ENCODE data around the gene NFYB. TPM values are rescaled to one million over a fixed set of nuclear protein-coding genes. Genes with fewer than 3 reads are reported as not detected.

NFYB gene
- total RNA-seq, 1 donor, result 25.7 TPM

GRCh38 chr12:104137001-104137901 lies 759 bp downstream of the NFYB start:
- DNase-seq (ENCODE audit: insufficient read length, low spot score, missing footprints), result peak; percentile 93
- peaks cover 2% of the 10 kb centered on the region for H4K20me1 ChIP-seq (ENCODE audit: insufficient read depth, low read length)
- peak overlapping the region; percentile 57 for H2AFZ ChIP-seq (ENCODE audit: low read length)
- H3K27ac ChIP-seq (ENCODE audit: low read depth, low read length), result peak overlapping the region; percentile 62
- H3K4me2 ChIP-seq (ENCODE audit: insufficient read depth, low read length), result peak overlapping the region; percentile 94
- no peak for TF ChIP-seq CTCF (IDR thresholded peaks at IDR 0.05; ENCODE audit: extremely low read depth, low read depth, low read length)
- peaks cover 15% of the 10 kb centered on the region for H3K36me3 ChIP-seq (ENCODE audit: insufficient read depth, low read length)
- peak overlapping the region; percentile 82 for H3K4me3 ChIP-seq (ENCODE audit: insufficient read depth, low read length)
- no peaks in the 10 kb centered on the region for H3K27me3 ChIP-seq (ENCODE audit: insufficient read depth, low read length)
- H3K79me2 ChIP-seq (ENCODE audit: insufficient read depth, low read length), result peaks cover 46% of the 10 kb centered on the region
- H3K4me1 ChIP-seq (ENCODE audit: insufficient read depth, low read length), result peaks cover 35% of the 10 kb centered on the region
- H3K9me3 ChIP-seq (ENCODE audit: low read depth, low read length), result no peaks in the 10 kb centered on the region

- DNase-seq (ENCODE audit: insufficient read length, low spot score, missing footprints), result peak; percentile 79
- peaks cover 22% of the 10 kb centered on the region for H3K36me3 ChIP-seq (ENCODE audit: insufficient read depth, low read length)
- peak overlapping the region; percentile 82 for H3K4me3 ChIP-seq (ENCODE audit: insufficient read depth, low read length)
- H3K9me3 ChIP-seq (ENCODE audit: low read depth, low read length), result no peaks in the 10 kb centered on the region
- TF ChIP-seq CTCF (IDR thresholded peaks at IDR 0.05; ENCODE audit: extremely low read depth, low read depth, low read length), result no peak
- H2AFZ ChIP-seq (ENCODE audit: low read length), result no peak overlapping the region
- H4K20me1 ChIP-seq (ENCODE audit: insufficient read depth, low read length), result peaks cover 2% of the 10 kb centered on the region
- H3K4me1 ChIP-seq (ENCODE audit: insufficient read depth, low read length), result peaks cover 35% of the 10 kb centered on the region
- H3K27ac ChIP-seq (ENCODE audit: low read depth, low read length), result peak overlapping the region; percentile 62
- H3K79me2 ChIP-seq (ENCODE audit: insufficient read depth, low read length), result peaks cover 52% of the 10 kb centered on the region
- H3K4me2 ChIP-seq (ENCODE audit: insufficient read depth, low read length), result peak overlapping the region; percentile 94
- H3K27me3 ChIP-seq (ENCODE audit: insufficient read depth, low read length), result no peaks in the 10 kb centered on the region
Observed at GRCh38 chr12:104136577-104136976, 1.4 kb downstream of the NFYB start.

GRCh38 chr12:104134882-104135281 lies 3.1 kb downstream of the NFYB start:
- Histone ChIP-seq H3K4me1 (ENCODE audit: insufficient read depth, low read length) (peaks cover 41% of the 10 kb centered on the region), H3K27me3 (ENCODE audit: insufficient read depth, low read length) (no peaks in the 10 kb centered on the region), H3K4me2 (ENCODE audit: insufficient read depth, low read length) (peak overlapping the region; percentile 94), H2AFZ (ENCODE audit: low read length) (no peak overlapping the region), H3K27ac (ENCODE audit: low read depth, low read length) (no peak overlapping the region), H4K20me1 (ENCODE audit: insufficient read depth, low read length) (peaks cover 2% of the 10 kb centered on the region), H3K4me3 (ENCODE audit: insufficient read depth, low read length) (peak overlapping the region; percentile 82), H3K79me2 (ENCODE audit: insufficient read depth, low read length) (peaks cover 65% of the 10 kb centered on the region), H3K36me3 (ENCODE audit: insufficient read depth, low read length) (peaks cover 37% of the 10 kb centered on the region), H3K9me3 (ENCODE audit: low read depth, low read length) (no peaks in the 10 kb centered on the region)
- no peak for TF ChIP-seq CTCF (IDR thresholded peaks at IDR 0.05; ENCODE audit: extremely low read depth, low read depth, low read length)
- DNase-seq (ENCODE audit: insufficient read length, low spot score, missing footprints), result no peak

GRCh38 chr12:104133866-104134265 lies 4.1 kb downstream of the NFYB start:
- peak overlapping the region; percentile 94 for H3K4me2 ChIP-seq (ENCODE audit: insufficient read depth, low read length)
- H3K27me3 ChIP-seq (ENCODE audit: insufficient read depth, low read length), result no peaks in the 10 kb centered on the region
- peaks cover 75% of the 10 kb centered on the region for H3K79me2 ChIP-seq (ENCODE audit: insufficient read depth, low read length)
- H3K27ac ChIP-seq (ENCODE audit: low read depth, low read length), result no peak overlapping the region
- H3K9me3 ChIP-seq (ENCODE audit: low read depth, low read length), result no peaks in the 10 kb centered on the region
- H4K20me1 ChIP-seq (ENCODE audit: insufficient read depth, low read length), result peaks cover 2% of the 10 kb centered on the region
- TF ChIP-seq CTCF (IDR thresholded peaks at IDR 0.05; ENCODE audit: extremely low read depth, low read depth, low read length), result no peak
- DNase-seq (ENCODE audit: insufficient read length, low spot score, missing footprints), result no peak
- H3K36me3 ChIP-seq (ENCODE audit: insufficient read depth, low read length), result peaks cover 47% of the 10 kb centered on the region
- H2AFZ ChIP-seq (ENCODE audit: low read length), result no peak overlapping the region
- H3K4me3 ChIP-seq (ENCODE audit: insufficient read depth, low read length), result no peak overlapping the region
- H3K4me1 ChIP-seq (ENCODE audit: insufficient read depth, low read length), result peaks cover 40% of the 10 kb centered on the region

All from osteoblast (primary cell).